Measurements from ENCODE around the gene RASL12.
"Not testable (repeated sequence)": the region's sequence is repeated elsewhere in the genome, so short reads cannot be mapped to it uniquely, and the experiment has no call there.

Gene RASL12, protein sequence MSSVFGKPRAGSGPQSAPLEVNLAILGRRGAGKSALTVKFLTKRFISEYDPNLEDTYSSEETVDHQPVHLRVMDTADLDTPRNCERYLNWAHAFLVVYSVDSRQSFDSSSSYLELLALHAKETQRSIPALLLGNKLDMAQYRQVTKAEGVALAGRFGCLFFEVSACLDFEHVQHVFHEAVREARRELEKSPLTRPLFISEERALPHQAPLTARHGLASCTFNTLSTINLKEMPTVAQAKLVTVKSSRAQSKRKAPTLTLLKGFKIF

DNA sequence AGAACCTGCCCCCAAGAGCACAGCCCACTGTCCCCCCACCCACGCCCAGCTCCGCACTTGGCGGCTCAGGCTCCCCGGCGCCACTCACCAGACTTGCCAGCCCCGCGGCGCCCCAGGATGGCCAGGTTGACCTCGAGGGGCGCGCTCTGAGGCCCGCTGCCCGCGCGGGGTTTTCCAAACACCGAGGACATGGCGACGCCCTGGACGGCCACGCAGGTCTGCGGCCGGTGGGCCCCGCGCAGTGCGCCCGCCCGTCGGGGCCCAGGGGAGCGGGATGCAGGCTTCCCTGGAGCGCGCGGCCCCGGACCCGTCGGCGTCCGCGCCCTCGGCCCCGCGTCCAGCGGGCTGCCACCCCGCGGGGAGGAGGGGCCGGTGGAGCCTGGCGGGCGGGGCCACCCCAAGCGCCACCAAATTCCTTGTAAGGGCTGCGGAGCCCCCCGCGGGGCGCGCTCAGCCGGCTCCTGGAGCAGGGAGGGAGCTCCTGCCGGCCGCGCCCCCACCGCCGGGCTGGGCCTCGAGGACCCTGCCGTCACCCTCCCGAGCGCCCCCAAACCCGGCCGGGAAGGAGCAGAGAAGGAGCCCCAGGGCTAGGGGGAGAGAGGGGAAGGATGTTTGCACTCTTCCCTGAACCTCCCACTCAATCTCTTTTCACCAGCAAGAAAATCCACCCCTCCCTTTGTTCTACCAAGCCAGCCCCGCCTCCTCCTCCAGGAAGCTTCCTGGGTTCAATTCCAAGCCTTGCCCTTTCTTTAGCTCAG, at the start of gene RASL12:
RASL12 (minus strand) TSS at position 347 of the 758 bp plus-strand sequence; CDS start at position 191, 156 bp downstream.
- no peak for FAIRE-seq
- no peak for DNase-seq (ENCODE audit: insufficient read length, low spot score)
- TF ChIP-seq POLR2A (IDR thresholded peaks at IDR 0.05; ENCODE audit: low read depth, low read length) = no peak

DNA sequence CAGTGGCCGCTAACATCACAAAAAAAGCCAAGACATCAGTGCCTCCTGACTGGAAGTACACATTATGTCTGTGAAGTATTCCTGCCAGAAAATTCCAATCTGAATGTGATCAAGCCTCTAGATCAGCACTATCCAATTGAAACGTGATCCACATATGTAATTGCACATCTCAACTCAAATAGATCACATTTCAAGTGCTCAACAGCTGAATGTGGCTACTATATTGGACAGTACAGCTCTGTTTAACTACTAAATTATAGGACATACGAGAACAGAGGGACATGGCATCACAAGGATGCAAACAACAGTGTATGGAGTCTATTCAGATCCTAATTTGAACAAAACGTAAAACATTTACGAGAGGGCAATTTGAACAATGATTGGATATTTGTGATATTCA, 47.8 kb upstream of the RASL12 start:
- FAIRE-seq (no peak), DNase-seq (ENCODE audit: insufficient read length, low spot score) (no peak)
- TF ChIP-seq POLR2A (IDR thresholded peaks at IDR 0.05; ENCODE audit: low read depth, low read length) = no peak

- no peak for FAIRE-seq
- no peak for DNase-seq (ENCODE audit: insufficient read length, low spot score)
- TF ChIP-seq POLR2A (IDR thresholded peaks at IDR 0.05; ENCODE audit: low read depth, low read length) = no peak
These were observed 47.3 kb upstream of the RASL12 start, which contains the start of gene UBAP1L for GRCh38 chr15:65115086-65115485. Gene UBAP1L, minus strand, starts transcription at chr15:65115200. Its CDS starts 8,985 bp downstream, at chr15:65106215.

- TF ChIP-seq POLR2A (IDR thresholded peaks at IDR 0.05; ENCODE audit: low read depth, low read length) = no peak
- no peak for DNase-seq (ENCODE audit: insufficient read length, low spot score)
- FAIRE-seq = no peak
These were observed 43.0 kb upstream of the RASL12 start for GRCh38 chr15:65110676-65111292.

DNA sequence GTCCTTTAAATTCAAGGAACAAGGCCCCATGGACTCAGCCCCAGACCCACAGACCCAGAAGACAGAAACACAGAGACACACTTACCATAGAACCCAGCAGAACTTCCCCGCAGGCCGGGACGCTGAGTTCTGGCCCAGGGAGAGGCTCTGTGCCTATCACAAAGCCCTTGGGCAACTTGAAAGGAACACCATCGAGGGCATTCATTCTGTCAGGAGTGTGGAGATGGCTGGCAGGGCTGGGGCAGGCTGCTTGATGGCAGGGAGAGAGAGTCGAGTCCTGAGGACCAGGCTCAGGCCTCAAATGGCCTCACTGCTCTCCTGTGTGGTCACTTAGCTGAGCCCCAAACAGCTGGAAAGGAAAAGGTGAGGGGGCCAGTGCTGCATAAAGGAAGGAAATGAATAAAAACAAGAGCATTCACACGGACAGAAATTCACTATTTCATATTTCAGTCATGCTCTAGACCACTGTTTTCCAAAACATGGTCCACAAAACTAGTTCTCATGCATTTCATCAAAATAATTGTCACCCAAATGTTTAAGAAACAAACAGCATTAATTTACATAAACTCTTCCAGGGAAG, 38.3 kb upstream of the RASL12 start:
- no peak for FAIRE-seq
- DNase-seq (ENCODE audit: insufficient read length, low spot score) = no peak
- TF ChIP-seq POLR2A (IDR thresholded peaks at IDR 0.05; ENCODE audit: low read depth, low read length) = no peak

DNA sequence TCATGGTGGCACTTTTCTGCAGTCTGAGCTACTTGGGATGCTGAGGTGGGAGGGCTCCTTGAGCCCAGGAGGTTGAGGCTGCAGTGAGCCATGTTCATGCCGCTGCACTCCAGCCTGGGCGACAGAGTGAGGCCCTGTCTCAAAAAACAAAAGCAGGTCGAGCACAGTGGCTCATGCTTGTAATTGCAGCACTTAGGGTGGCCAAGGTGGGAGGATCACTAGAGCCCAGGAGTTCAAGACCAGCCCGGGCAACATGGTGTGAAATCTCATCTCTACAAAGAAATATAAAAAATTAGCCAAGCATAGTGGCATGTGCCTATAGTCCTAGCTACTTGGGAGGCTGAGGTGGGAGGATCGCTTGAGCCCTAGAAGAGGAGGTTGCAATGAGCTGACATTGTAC, 37.2 kb upstream of the RASL12 start:
- DNase-seq (ENCODE audit: insufficient read length, low spot score) (no peak), FAIRE-seq (no peak)
- TF ChIP-seq POLR2A (IDR thresholded peaks at IDR 0.05; ENCODE audit: low read depth, low read length) = no peak

- FAIRE-seq (no peak), DNase-seq (ENCODE audit: insufficient read length, low spot score) (no peak)
- no peak for TF ChIP-seq POLR2A (IDR thresholded peaks at IDR 0.05; ENCODE audit: low read depth, low read length)
These were observed 35.1 kb upstream of the RASL12 start for GRCh38 chr15:65102912-65103311.

GRCh38 chr15:65101891-65102708, 34.3 kb upstream of the RASL12 start:
- DNase-seq (ENCODE audit: insufficient read length, low spot score) (no peak), FAIRE-seq (no peak)
- TF ChIP-seq POLR2A (IDR thresholded peaks at IDR 0.05; ENCODE audit: low read depth, low read length) = no peak

DNA sequence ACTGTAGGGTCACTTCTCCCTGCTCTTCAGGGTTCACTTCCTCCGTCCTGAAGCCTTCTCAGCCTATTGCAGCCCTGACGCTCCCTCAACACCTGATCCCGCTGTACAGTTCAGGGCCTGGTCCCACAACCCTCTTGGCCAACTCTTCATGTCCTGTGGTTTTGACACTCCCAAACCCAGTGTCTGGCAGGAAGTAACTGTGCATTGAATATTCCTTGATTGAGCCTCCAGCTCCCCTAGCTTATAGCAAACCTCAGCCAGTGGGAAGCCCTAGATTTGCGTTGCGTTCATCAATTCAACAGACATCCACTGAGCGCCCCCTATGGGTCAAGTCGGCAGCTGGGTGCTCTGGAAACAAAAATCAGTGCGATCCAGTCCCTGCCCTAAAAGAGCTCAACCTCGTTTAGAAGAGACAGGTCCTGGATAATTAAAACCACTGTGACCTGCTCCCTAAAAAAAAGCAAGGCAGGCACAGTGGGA, 33.7 kb upstream of the RASL12 start:
- TF ChIP-seq POLR2A (IDR thresholded peaks at IDR 0.05; ENCODE audit: low read depth, low read length) = no peak
- DNase-seq (ENCODE audit: insufficient read length, low spot score) = peak; percentile 35
- FAIRE-seq = no peak

DNA sequence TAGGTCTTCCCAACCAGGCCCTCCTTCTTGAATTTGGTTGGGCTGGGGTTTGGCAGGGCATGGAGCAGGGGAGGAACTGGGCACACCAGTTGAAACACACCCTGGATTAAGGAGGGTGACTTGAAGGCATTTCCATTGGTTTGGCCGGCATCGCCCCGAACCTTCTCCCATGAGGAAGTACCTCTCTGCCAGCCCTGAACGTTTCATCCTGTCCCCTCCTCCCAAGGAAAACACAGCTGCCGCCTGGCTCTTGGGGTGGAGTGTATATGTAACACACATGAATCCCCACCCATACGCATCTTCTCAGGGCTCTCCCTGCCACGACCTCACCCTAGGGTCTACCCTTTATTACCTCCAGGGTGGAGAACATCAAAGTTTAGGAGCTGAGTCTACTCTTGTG, 32.7 kb upstream of the RASL12 start:
- FAIRE-seq (no peak), DNase-seq (ENCODE audit: insufficient read length, low spot score) (no peak)
- no peak for TF ChIP-seq POLR2A (IDR thresholded peaks at IDR 0.05; ENCODE audit: low read depth, low read length)

DNA sequence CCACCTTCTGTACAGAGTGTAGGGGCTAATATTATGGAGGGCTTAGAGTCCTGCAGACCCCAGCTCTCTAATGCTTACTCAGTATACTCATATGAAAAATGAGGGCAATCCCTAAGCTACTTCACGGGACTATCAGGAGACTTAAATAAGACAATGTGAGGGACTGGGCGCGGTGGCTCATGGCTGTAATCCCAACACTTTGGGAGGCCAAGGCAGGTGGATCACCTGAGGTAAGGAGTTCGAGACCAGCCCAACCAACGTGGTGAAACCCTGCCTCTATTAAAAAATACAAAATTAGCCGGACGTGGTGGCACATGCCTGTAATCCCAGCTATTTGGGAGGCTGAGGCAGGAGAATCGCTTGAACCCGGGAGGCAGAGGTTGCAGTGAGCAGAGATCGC, 32.0 kb upstream of the RASL12 start:
- not testable (repeated sequence) for DNase-seq (ENCODE audit: insufficient read length, low spot score); FAIRE-seq

- no peak for FAIRE-seq
- no peak for TF ChIP-seq POLR2A (IDR thresholded peaks at IDR 0.05; ENCODE audit: low read depth, low read length)
- DNase-seq (ENCODE audit: insufficient read length, low spot score) = no peak
These were observed 31.5 kb upstream of the RASL12 start for GRCh38 chr15:65099336-65099735.

GRCh38 chr15:65097651-65098263, 30.0 kb upstream of the RASL12 start:
- DNase-seq (ENCODE audit: insufficient read length, low spot score) = no peak
- no peak for FAIRE-seq
- TF ChIP-seq POLR2A (IDR thresholded peaks at IDR 0.05; ENCODE audit: low read depth, low read length) = no peak

All from H54 (cell line).